MCF 10A (cell line): Measurements from ENCODE around the gene PPP1R1C. TPM values are rescaled to one million over a fixed set of nuclear protein-coding genes. Genes with fewer than 3 reads are reported as not detected.

Experiments
- BruUV-seq: library from RNA; stranded (reverse); fragments of 400-500 nt; replicated peaks from 2 replicates; lab custom pipeline; 2021; lab: Mats Ljungman, UMichigan
- CTCF ChIA-PET: fragments of 300-600 bp; sonication (Branson Sonifier 250); formaldehyde crosslinking; extraction: SDS; loops from one replicate; lab custom pipeline; 2021; ENCODE audit warnings: antibody characterized with exemption, inconsistent platforms; lab: Yijun Ruan, JAX
- POLR2A ChIA-PET: fragments of 300-600, 350-650 bp; sonication (Branson Sonifier 250); formaldehyde crosslinking; extraction: SDS; loops from one replicate; lab custom pipeline; 2020; ENCODE audit warnings: antibody characterized with exemption, inconsistent platforms; lab: Yijun Ruan, JAX
- DNase-seq: peaks from one replicate; pipeline ENCODE4 v3.0.0-alpha.2; 2018; ENCODE audit not compliant: unreplicated experiment
- H3K27ac Mint-ChIP-seq: one replicate; pipeline ENCODE4 v1.8.0; 2022; ENCODE audit warnings: mild to moderate bottlenecking, low read depth, mixed read lengths; ENCODE audit not compliant: unreplicated experiment
- H3K27me3 Mint-ChIP-seq: one replicate; pipeline ENCODE4 v1.8.0; 2022; ENCODE audit warnings: mixed read lengths; ENCODE audit not compliant: insufficient read depth, unreplicated experiment
- H3K36me3 Mint-ChIP-seq: one replicate; pipeline ENCODE4 v1.8.0; 2022; ENCODE audit warnings: mild to moderate bottlenecking, moderate library complexity, mixed read lengths; ENCODE audit not compliant: insufficient read depth, unreplicated experiment
- H3K4me1 Mint-ChIP-seq: one replicate; pipeline ENCODE4 v1.8.0; 2022; ENCODE audit warnings: mixed read lengths; ENCODE audit not compliant: insufficient read depth, unreplicated experiment
- H3K4me3 Mint-ChIP-seq: one replicate; pipeline ENCODE4 v1.8.0; 2022; ENCODE audit warnings: mild to moderate bottlenecking, moderate library complexity, mixed read lengths; ENCODE audit not compliant: unreplicated experiment
- H3K9me3 Mint-ChIP-seq: one replicate; pipeline ENCODE4 v1.8.0; 2022; ENCODE audit warnings: mixed read lengths; ENCODE audit not compliant: unreplicated experiment
- CTCF ChIP-seq: fragments of 200-600 bp; IDR thresholded peaks from one replicate; pipeline ENCODE4 v1.8.0; 2022; ENCODE audit warnings: antibody characterized with exemption, mild to moderate bottlenecking; ENCODE audit not compliant: unreplicated experiment
- intact Hi-C: fragments of 100-400 bp; cut with micrococcal nuclease; formaldehyde crosslinking; loops from 2 replicates; pipeline ENCODE4 v1.14.1; 2022
- total RNA-seq: library from RNA; stranded (reverse); gene quantifications from 2 replicates; pipeline ENCODE4 v1.2.3, GENCODE V29; 2022

PPP1R1C gene
- total RNA-seq, 1 experiment from 2014 or later, result not detected

- Mint-ChIP-seq H3K36me3 (no peaks in the 10 kb centered on the region), H3K9me3 (no peaks in the 10 kb centered on the region), H3K4me1 (no peaks in the 10 kb centered on the region), H3K27ac (no peak overlapping the region), H3K27me3 (no peaks in the 10 kb centered on the region), H3K4me3 (no peak overlapping the region)
- intact Hi-C loops, result no loop called here
- no peak for TF ChIP-seq CTCF
- no TSS peak for BruUV-seq
- POLR2A ChIA-PET, result no interaction called here
- no peak for DNase-seq
- CTCF ChIA-PET, result no interaction called here
Observed at GRCh38 chr2:182047544-182047943, 61.9 kb downstream of the PPP1R1C start.

GRCh38 chr2:182048088-182048487 is 62.4 kb downstream of the PPP1R1C start:
- no peaks in the 10 kb centered on the region for H3K27me3 Mint-ChIP-seq
- CTCF ChIA-PET, result no interaction called here
- intact Hi-C loops, result no loop called here
- no peak for TF ChIP-seq CTCF
- BruUV-seq, result no TSS peak
- H3K4me3 Mint-ChIP-seq, result no peak overlapping the region
- no peaks in the 10 kb centered on the region for H3K36me3 Mint-ChIP-seq
- no peak for DNase-seq
- no peak overlapping the region for H3K27ac Mint-ChIP-seq
- no peaks in the 10 kb centered on the region for H3K4me1 Mint-ChIP-seq
- POLR2A ChIA-PET, result no interaction called here
- no peaks in the 10 kb centered on the region for H3K9me3 Mint-ChIP-seq

GRCh38 chr2:182048621-182049020 is 63.0 kb downstream of the PPP1R1C start:
- no peak for TF ChIP-seq CTCF
- no TSS peak for BruUV-seq
- H3K9me3 Mint-ChIP-seq, result no peaks in the 10 kb centered on the region
- no peaks in the 10 kb centered on the region for H3K36me3 Mint-ChIP-seq
- POLR2A ChIA-PET, result no interaction called here
- H3K27ac Mint-ChIP-seq, result no peak overlapping the region
- no peaks in the 10 kb centered on the region for H3K4me1 Mint-ChIP-seq
- DNase-seq, result no peak
- no peaks in the 10 kb centered on the region for H3K27me3 Mint-ChIP-seq
- no peak overlapping the region for H3K4me3 Mint-ChIP-seq
- intact Hi-C loops, result no loop called here
- CTCF ChIA-PET, result no interaction called here

GRCh38 chr2:182049372-182050148 is 63.9 kb downstream of the PPP1R1C start:
- POLR2A ChIA-PET, result interaction anchor here (0.6 kb wide), 2 partner anchors 11 to 1063 kb away, joined by 3 read pairs; no protein-coding TSS in a partner anchor
- intact Hi-C loops, result no loop called here

More at GRCh38 chr2:182049372-182050148, 63.9 kb downstream of the PPP1R1C start:
- no peak overlapping the region for H3K27ac Mint-ChIP-seq
- no peak for TF ChIP-seq CTCF
- H3K27me3 Mint-ChIP-seq, result no peaks in the 10 kb centered on the region
- H3K4me1 Mint-ChIP-seq, result no peaks in the 10 kb centered on the region
- no TSS peak for BruUV-seq
- peaks cover 7% of the 10 kb centered on the region for H3K9me3 Mint-ChIP-seq
- CTCF ChIA-PET, result no interaction called here
- no peak overlapping the region for H3K4me3 Mint-ChIP-seq
- H3K36me3 Mint-ChIP-seq, result no peaks in the 10 kb centered on the region
- DNase-seq, result no peak
